22Rv1 (cell line): ENCODE data around the gene SPDL1.

Experiments
- H3K27ac ChIP-seq: fragments of 450-650 bp; 2 replicates; pipeline ENCODE4 v1.5.1; 2017
- CTCF ChIP-seq: fragments of 450-650 bp; IDR thresholded peaks from 2 replicates; pipeline ENCODE4 v1.5.1; 2017; ENCODE audit warnings: mild to moderate bottlenecking
- ZFX ChIP-seq: fragments of 450-650 bp; IDR thresholded peaks from 2 replicates; pipeline ENCODE4 v1.6.1; 2017; ENCODE audit warnings: antibody characterized with exemption, borderline replicate concordance

The SPDL1 gene

GRCh38 chr5:169574134-169574646 is 9.4 kb upstream of the SPDL1 start:
- no peak overlapping the region for H3K27ac ChIP-seq
- no peak for TF ChIP-seq CTCF
- no peak for TF ChIP-seq ZFX

- H3K27ac ChIP-seq = no peak overlapping the region
- TF ChIP-seq CTCF = no peak
- no peak for TF ChIP-seq ZFX
Observed at GRCh38 chr5:169576181-169576598, 7.4 kb upstream of the SPDL1 start.

GRCh38 chr5:169577951-169578350 is 5.6 kb upstream of the SPDL1 start:
- H3K27ac ChIP-seq = no peak overlapping the region

GRCh38 chr5:169580964-169581363 is 2.6 kb upstream of the SPDL1 start:
- no peak overlapping the region for H3K27ac ChIP-seq
- TF ChIP-seq CTCF (no peak), ZFX (no peak)

More at GRCh38 chr5:169577951-169578350, 5.6 kb upstream of the SPDL1 start:
- TF ChIP-seq CTCF = peak; percentile 32; the same call in 1 of the 2 replicates
- TF ChIP-seq ZFX = no peak

GRCh38 chr5:169581580-169582227 is 1.9 kb upstream of the SPDL1 start:
- TF ChIP-seq CTCF = peak; percentile 81
- no peak for TF ChIP-seq ZFX
- no peak overlapping the region for H3K27ac ChIP-seq

- H3K27ac ChIP-seq = peak overlapping the region; percentile 77
Observed at GRCh38 chr5:169583101-169583423, 511 bp upstream of the SPDL1 start.

More at GRCh38 chr5:169583101-169583423, 511 bp upstream of the SPDL1 start:
- no peak for TF ChIP-seq ZFX
- no peak for TF ChIP-seq CTCF
